HL-60 (cell line): ENCODE results near the gene SMAD7.

ENCODE experiments used
- DNase-seq, 2 experiments: peaks; one replicate each; pipeline ENCODE4 v3.0.0-alpha.2; 2010 to 2020; ENCODE audit warnings: low read depth in 1 of 2, low spot score in 1 of 2
- H3K27ac ChIP-seq: fragments of 250-450 bp; sonication (Bioruptor Pico); replicated peaks from 2 replicates; pipeline ENCODE4 v1.5.1; 2020; ENCODE audit warnings: mild to moderate bottlenecking, moderate library complexity
- H3K27me3 ChIP-seq: fragments of 250-450 bp; sonication (Bioruptor Pico); 2 replicates; pipeline ENCODE4 v1.5.1; 2021; ENCODE audit warnings: mild to moderate bottlenecking, moderate library complexity; ENCODE audit not compliant: insufficient read depth, poor library complexity, severe bottlenecking
- H3K4me3 ChIP-seq: replicated peaks from 2 replicates; pipeline ENCODE4 v1.5.1; 2011; ENCODE audit warnings: mild to moderate bottlenecking, control low read depth, low read length; ENCODE audit not compliant: insufficient read depth
- CTCF ChIP-seq: IDR thresholded peaks from one replicate; pipeline ENCODE4 v1.5.1; 2011; ENCODE audit warnings: low read length, control low read depth, inconsistent platforms; ENCODE audit not compliant: insufficient read depth
- GABPA ChIP-seq: IDR thresholded peaks from 2 replicates; pipeline ENCODE4 v1.6.1; 2012; ENCODE audit warnings: low read depth
- POLR2AphosphoS5 ChIP-seq: IDR thresholded peaks from 2 replicates; pipeline ENCODE4 v1.6.1; 2012; ENCODE audit warnings: low read depth
- REST ChIP-seq: IDR thresholded peaks from 2 replicates; pipeline ENCODE4 v1.6.1; 2012; ENCODE audit warnings: low read depth; ENCODE audit not compliant: insufficient replicate concordance
- SPI1 ChIP-seq: IDR thresholded peaks from 2 replicates; pipeline ENCODE4 v1.6.1; 2012; ENCODE audit warnings: low read depth, mild to moderate bottlenecking, borderline replicate concordance

SMAD7 gene

DNA sequence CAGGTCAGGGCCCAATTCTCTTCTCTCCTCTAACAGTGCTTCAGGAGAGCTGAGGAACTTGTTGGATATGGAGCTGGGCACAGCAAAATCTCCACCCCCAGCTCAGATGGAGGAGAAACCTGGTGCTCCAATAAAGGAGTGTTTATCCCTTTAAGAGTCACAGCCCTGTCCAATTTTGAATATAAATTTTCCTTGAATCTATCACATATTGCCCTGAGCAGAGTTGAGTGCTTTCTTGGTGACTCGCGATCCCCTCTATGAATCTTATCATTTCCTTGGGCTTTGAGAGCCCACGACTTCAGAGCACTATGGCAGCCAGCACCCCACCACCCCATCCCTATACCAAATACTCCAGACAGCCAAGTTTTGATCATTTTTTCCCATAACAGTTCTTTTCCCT, 34.4 kb upstream of the SMAD7 start:
- Histone ChIP-seq H3K27ac (no peak overlapping the region), H3K27me3 (no peaks in the 10 kb centered on the region), H3K4me3 (no peak overlapping the region)
- no peak for TF ChIP-seq CTCF
- TF ChIP-seq GABPA = no peak
- no peak for TF ChIP-seq REST
- no peak for TF ChIP-seq SPI1
- no peak for TF ChIP-seq POLR2AphosphoS5
- DNase-seq = no peak

GRCh38 chr18:48983793-48984437, 33.1 kb upstream of the SMAD7 start:
- Histone ChIP-seq H3K27me3 (no peaks in the 10 kb centered on the region), H3K4me3 (no peak overlapping the region), H3K27ac (no peak overlapping the region)
- no peak for TF ChIP-seq CTCF
- TF ChIP-seq REST = no peak
- TF ChIP-seq POLR2AphosphoS5 = peak; percentile 68
- TF ChIP-seq SPI1 = peak; percentile 71; the same call in 1 of the 2 replicates
- peak; percentile 47 to 92 for DNase-seq

- DNase-seq = peak in 1 of 2 experiments; percentile 69
- TF ChIP-seq CTCF (no peak), GABPA (no peak), SPI1 (no peak), REST (no peak), POLR2AphosphoS5 (peak; percentile 42; the same call in 1 of the 2 replicates)
- no peaks in the 10 kb centered on the region for H3K27me3 ChIP-seq
- no peak overlapping the region for H3K27ac ChIP-seq
- H3K4me3 ChIP-seq = no peak overlapping the region
Measured at GRCh38 chr18:48982266-48982665, 31.5 kb upstream of the SMAD7 start.
